GM12874 (cell line): ENCODE data around the gene RUFY4.

Experiments used
- TF ChIP-seq, protein P1 (sequence below): IDR thresholded peaks from 2 replicates; pipeline ENCODE4 v1.5.1; 2011; ENCODE audit warnings: low read depth, mild to moderate bottlenecking, control low read depth, low read length, moderate library complexity; ENCODE audit not compliant: insufficient read depth

Gene RUFY4

DNA sequence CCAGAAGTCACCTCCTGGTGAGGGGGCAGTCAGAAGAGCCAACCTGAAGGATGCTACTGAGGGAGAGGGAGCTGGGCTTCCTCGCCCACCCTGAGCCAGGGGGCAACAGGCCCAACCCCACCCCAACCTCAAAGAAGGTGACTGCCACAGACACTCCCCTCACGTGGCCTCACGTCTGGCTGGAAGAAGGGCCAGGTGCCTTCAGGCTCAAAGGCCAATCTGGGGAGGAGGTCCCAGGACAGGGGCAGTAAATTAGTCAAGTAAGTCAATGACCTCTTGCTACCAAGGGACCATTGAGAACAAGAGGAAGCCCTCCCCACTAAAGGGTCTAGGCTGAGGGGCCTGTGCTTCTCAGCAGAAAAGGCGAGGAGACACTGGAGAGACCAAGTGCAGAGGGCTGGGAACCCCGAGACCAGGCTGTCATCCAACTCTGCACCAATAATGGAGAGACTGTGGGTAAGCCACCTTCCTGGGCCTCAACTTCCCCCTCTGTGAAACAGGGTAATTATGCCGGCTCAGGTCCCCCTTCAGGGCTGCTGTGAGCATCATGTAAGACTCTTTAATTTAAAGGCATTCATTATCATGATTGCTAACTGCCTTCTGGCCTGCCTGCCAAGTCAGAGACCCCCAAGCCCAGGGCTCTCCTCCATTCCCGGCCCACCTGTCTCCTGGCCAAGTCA lies 46.1 kb upstream of the RUFY4 start:
- TF ChIP-seq, protein P1, sequence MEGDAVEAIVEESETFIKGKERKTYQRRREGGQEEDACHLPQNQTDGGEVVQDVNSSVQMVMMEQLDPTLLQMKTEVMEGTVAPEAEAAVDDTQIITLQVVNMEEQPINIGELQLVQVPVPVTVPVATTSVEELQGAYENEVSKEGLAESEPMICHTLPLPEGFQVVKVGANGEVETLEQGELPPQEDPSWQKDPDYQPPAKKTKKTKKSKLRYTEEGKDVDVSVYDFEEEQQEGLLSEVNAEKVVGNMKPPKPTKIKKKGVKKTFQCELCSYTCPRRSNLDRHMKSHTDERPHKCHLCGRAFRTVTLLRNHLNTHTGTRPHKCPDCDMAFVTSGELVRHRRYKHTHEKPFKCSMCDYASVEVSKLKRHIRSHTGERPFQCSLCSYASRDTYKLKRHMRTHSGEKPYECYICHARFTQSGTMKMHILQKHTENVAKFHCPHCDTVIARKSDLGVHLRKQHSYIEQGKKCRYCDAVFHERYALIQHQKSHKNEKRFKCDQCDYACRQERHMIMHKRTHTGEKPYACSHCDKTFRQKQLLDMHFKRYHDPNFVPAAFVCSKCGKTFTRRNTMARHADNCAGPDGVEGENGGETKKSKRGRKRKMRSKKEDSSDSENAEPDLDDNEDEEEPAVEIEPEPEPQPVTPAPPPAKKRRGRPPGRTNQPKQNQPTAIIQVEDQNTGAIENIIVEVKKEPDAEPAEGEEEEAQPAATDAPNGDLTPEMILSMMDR = no peak

GRCh38 chr2:218023636-218024035 lies 45.4 kb upstream of the RUFY4 start:
- TF ChIP-seq, protein P1 = no peak

- TF ChIP-seq, protein P1 = no peak
Measured at GRCh38 chr2:218024336-218024735, 44.7 kb upstream of the RUFY4 start.

GRCh38 chr2:218024871-218025270 lies 44.2 kb upstream of the RUFY4 start:
- TF ChIP-seq, protein P1 = no peak

- TF ChIP-seq, protein P1 = no peak
Measured at GRCh38 chr2:218026244-218026643, 42.8 kb upstream of the RUFY4 start.

- TF ChIP-seq, protein P1 = no peak
Measured at GRCh38 chr2:218026676-218027425, 42.2 kb upstream of the RUFY4 start.

DNA sequence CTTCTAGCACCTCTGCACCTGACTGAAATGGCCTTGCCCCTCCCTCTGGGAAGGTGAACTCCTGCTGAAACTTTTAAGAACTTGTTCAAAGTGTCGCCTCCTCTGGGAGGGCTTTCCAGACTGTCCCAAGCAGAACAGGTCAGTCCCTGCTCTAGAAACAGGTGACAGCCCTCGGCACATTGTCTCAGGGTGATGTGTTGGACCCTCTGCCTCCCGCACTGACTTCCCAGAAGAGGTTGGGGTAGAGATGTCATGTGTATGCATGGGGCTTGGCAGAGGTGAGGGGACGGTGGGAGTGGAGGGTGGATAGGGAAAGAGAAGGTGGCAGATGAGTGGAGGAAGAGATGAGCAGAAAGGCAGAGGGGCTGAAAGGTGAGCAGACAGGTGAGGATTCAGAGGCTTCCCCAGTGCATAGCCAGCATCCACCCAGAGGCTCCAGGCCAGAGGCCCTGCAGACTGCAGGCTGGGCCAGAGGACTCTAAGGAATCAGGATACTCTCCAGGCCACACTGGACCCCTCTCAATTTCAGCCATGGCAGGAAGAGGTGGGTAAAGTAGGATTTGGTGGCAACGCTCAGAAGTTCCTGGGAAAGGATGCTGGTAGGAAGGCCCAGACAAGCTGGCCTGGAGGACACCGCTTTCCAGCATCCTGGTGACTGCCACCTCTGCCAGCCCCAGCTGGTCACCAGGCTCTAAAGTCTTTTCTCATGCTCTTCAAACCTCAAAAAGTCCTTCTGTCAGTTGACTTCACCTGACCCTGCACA lies 41.4 kb upstream of the RUFY4 start:
- TF ChIP-seq, protein P1 = no peak
